Caki2 (cell line): ENCODE results near the gene NUBP1. TPM values are rescaled to one million over a fixed set of nuclear protein-coding genes. Genes with fewer than 3 reads are reported as not detected.
"Not testable (repeated sequence)": the region's sequence is repeated elsewhere in the genome, so short reads cannot be mapped to it uniquely, and the experiment has no call there.

Source experiments
- DNase-seq: peaks from one replicate; pipeline ENCODE4 v3.0.0-alpha.2; 2015; ENCODE audit warnings: low read depth
- in situ Hi-C: cut with HindIII; loops from 2 replicates; pipeline ENCODE4 v1.10.0; 2016; ENCODE audit warnings: low sequenced_read_pairs, low pct_unique_long_range_greater_than_20kb, mixed read lengths
- total RNA-seq: library from RNA; depleted of rRNA; stranded (reverse); fragments of >200 nt; shearing (Covaris generic); gene quantifications from 2 replicates; pipeline ENCODE4 v1.2.3, GENCODE V29; 2014; ENCODE audit warnings: low replicate concordance; rRNA removed

NUBP1 gene
- total RNA-seq = 35.2 and 57.7 TPM in 2 replicates

DNA sequence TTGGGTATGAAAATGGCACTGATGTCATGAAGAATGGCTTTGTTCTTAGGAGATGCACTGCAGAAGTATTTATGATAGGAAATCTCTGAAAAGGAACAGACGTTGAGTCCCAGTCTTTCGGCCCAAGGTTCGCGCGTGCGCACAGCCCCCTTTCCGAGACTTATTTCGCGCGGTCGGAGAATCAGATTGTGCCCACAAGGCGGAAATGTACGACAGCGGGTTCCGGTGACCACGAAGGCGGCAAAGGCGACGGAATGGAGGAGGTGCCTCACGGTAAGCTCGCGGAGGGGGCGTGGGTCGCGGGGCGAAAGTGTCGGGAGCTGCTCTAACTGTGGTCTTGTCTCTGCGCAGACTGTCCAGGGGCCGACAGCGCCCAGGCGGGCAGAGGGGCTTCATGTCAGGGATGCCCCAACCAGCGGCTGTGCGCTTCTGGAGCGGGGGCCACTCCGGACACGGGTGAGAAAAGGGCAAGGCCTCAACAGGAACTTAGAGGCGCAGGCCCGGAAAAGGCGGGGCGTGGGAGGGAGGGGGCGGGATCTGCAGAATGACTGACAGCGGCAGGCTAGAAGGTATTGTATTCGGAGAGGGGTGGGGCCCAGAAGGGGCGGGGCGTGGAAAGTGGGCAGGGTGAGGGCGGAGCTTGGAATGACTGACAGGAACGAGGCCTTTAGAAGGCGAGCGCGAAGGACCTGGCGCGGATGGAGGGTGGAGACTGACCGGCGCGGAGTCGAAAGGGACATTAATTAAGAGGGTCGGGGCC lies at the start of gene NUBP1:
NUBP1 (plus strand) TSS at position 233 of the 760 bp plus-strand sequence; CDS start at position 255, 22 bp downstream.
- peak; percentile 98 for DNase-seq
- in situ Hi-C loops = no loop called here

DNA sequence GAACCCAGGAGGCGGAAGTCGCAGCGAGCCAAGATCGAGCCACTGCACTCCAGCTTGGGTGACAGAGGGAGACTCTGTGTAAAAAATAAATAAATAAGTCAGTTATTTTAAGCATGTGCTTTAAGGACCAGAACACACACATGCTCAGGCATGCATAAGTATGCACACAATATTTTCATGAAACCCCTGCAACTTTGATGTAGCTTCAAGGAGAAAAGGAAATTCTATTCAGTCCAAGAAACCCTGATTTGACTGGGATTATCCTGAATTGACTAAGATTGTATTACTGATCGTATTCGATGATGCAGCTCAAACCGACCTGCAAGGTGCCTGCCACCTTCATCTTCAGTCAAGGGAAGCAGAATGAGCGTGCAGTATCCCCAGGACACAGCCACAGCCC lies 49.8 kb upstream of the NUBP1 start:
- in situ Hi-C loops = no loop called here
- no peak for DNase-seq

DNA sequence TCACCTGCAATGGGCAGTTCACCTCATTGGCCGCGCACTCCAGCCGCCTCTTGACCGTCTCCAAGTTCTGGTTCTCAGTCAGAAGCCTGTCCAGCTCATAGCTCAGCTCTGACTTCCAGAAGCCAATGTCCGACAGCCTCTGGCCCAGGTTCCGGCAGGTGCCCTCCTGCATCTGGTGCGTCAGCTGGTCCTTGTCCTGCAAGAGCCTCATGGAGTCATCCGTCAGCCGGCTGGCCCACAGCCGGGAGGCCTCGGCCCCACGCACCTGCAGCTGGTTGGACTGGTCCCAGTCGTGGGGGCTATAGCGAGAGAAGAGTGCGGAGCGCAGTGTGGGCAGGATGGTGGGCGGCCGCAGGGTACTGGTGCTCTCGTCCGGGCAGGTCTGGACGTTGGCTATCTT lies 49.3 kb upstream of the NUBP1 start:
- no peak for DNase-seq
- in situ Hi-C loops = no loop called here

DNA sequence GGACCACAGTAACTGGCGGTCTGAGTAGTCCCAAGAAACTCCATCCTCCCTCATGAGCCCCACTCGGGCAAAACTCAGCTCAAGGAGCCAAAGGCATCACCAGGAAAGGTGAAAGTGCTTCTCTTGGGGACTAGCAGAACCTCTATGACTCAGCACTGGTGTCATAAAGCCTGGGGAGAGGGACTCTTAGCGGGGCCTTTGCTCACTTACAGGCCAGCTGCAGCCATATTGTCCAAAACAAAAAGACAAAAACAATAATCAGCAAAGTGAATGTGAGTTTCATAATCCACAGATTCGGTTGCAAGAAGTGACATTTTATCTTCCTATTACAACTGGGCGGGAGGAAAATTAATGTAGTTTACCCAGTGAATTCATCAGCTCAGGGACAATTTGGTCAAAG lies 48.8 kb upstream of the NUBP1 start, which contains the start of gene TEKT5:
TEKT5 (minus strand) TSS at position 101 of the 400 bp plus-strand sequence; CDS start at position 44, 57 bp downstream.
- in situ Hi-C loops = no loop called here
- no peak for DNase-seq

DNA sequence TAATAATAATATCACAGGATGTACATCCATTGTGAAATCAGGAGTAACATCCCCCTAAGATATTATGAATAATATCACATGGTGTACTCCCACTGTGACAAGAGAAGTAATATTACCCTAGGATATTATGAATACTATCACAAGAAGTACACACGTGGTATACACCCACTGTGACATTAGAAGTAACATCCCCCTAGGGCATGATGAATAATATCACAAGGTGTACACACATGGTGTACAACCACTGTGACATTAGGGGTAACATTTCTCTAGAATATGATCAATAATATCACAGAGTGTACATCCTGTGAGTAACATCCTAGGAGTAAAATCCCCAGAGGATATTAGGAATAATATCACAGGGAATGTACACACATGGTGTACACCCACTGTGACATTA lies 43.9 kb upstream of the NUBP1 start:
- in situ Hi-C loops = no loop called here
- no peak for DNase-seq

DNA sequence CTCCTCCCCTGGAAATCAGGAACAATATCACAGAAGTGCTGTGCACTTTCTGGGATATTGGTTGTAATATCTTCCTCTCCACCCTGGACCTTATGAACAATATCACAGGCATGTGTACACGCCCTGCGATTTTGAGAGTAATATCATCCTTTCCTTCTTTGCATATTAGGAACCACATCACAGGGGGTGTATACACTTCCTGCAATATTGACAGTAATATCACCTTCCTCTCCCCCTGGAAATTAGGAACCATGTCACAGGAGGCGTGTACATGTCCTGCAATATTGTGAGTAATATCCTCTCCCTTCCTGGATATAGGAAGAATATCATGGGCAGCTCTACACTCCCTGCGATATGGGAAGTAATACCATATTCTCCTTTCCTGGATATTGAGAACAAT lies 34.7 kb upstream of the NUBP1 start:
- in situ Hi-C loops = no loop called here
- no peak for DNase-seq

DNA sequence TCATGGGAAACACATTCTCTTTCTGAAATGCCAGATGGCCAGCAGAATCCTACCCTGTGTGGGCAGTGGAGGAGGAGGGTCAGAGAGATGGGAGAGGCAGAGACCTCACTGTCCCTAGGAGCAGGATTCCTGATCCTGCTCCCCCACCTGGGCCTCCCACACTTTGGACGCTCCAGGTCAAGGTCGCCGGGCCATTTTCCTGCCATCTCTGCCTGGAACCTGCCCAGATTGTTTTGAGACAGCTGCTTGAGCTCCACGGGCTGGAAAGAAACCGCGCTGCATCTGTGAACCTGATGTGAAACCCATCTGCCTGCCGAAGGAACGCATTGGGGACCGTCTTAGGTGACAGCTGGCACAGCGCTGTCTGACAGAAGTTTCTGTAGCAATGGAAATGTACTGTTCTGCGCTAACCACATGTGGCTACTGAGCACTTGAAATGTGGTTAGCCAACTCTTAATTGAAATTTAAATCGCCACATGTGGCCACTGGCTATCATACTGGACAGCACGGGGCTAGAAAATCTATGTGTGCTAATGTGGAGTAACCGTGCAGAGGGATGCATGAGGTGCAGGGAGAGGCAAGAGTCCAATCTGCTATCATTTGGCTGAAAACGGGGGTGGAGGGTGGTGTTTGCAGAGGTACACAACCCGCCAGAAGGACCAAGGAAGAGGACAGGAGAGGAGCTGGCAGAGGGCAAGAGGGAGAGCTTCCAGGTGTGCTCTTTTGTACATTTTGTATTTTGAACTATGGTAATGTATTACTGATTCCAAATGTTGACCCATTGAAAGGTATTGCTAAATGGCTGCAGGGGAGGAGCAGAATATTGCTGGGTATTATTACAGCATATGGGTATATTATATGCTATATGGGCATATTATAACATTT lies 15.4 kb upstream of the NUBP1 start:
- in situ Hi-C loops = no loop called here
- DNase-seq = no peak

DNA sequence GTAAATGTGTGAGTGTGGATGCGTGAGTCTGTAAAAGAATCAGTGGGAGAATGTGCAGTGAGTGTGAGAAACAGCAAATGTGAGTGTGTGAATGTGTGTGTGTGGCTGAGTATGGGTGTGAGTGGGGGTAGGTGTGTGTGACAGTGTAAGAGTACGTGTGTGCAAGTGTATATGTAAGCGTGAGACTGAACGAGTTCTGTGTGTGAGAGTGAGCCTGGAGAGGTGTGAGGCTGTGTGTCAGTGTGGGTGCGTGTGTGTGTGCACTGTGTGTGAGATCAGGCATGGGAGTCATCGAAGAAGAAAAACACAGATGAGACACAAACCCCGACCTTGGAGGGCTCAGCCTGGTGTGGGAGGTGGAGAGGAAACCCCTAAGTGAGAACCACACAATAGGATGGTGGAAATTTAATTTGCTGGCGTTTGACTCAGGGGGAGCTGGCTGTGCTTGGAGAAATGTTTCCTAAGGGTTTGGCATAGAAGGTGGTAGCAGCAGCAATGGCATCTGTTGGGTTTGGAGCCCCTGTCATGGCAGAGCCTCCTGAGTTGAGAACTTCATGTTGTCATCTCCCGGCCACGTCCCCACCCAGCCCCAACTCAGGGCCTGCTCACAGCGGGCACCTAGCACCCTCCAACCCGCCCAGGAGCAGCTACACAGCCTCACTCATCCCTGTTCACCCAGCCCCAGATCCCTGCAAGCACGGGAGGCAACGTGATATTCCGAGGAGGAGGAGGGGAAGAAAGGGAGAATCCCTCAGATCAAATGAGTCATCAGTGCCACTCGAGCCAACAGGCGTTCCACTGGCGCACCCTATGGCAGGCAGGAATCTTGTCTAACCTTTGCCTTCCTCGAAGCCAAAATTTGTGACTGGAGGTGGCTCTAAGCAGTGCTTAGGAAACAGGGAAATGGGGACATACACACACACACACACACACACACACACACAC lies 14.3 kb upstream of the NUBP1 start:
- in situ Hi-C loops = no loop called here

DNA sequence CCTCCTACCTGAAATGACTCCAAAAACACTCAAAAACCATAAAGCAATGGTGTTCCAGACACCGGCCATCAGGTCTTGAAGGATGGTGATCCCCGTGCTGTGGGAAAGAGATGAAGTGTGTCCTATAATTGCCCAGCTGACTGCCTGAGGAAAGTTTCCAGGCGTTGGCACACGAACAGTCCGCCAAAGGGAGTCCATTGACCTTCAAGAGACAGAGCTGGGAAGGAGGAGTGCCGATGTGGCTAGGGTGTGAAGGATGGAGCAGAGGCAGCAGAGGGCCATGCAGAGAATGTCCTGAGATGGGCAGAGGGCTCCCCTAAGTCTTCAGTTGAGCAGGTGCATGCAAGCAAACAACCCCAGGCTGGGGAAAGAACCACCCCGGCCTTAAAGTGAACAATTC lies 11.9 kb upstream of the NUBP1 start:
- in situ Hi-C loops = no loop called here

More for the DNA sequence above, 14.3 kb upstream of the NUBP1 start:
- peak; percentile 80 for DNase-seq

DNA sequence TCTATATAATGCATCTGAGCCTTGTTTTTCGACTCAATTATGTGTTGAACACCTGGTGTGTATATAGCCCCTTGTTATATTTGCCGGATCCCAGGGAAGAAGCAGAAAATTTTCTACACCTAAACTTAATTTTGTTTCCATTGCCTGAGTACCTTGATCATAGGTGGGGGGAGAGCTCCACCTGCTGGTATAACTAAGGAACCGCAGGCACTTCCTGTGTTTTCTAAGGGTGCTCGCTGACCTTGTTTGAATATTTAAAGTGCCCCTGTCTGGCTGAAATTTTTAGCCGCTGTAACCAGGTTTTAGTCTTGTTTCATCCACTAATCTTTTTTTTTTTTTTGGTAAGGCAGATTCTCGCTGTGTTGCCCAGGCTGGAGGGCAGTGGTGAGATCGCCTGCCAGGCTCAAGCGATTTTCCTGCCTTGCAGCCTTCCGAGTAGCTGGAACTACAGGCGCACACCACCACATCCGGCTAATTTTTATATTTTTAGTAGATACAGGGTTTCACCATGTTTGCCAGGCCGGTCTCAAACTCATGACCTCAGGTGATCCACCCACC lies 6.5 kb upstream of the NUBP1 start:
- in situ Hi-C loops = no loop called here
- DNase-seq = peak; percentile 62

More for the DNA sequence above, 11.9 kb upstream of the NUBP1 start:
- no peak for DNase-seq

DNA sequence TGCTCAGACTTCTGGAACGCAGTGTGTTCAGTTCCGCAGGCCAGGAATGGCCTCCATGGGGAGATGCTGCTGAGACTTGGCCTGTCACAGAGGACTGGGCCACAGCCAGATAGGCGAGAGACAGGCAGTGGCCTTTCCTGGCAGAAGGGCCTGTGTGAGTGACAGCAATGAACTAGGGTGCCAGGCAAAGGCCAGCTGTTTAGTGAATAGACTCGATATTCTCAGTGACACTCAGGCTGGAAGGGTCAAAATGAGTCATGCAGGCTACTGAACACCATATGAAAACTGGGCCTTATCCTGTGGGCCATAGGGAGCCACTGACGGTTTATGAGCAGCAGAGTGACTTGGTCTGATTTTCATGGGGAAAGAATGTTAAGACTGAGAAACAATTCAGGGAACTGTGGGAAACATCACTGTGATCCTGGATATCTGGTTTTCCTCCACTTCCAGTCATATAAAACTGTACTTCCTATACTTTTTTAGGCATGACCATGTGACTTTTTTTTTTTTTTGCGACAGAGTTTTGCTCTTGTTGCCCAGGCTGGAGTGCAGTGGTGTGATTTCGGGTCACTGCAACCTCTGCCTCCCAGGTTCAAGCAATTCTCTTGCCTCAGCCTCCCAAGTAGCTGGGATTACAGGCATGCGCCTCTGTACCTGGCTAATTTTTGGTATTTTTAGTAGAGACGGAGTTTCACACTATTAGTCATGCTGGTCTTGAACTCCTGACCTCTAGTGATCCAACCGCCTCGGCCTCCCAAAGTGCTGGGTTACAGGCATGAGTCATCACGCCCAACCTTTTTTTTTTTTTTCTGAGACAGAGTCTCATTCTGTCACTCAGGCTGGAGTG lies 5.2 kb upstream of the NUBP1 start:
- in situ Hi-C loops = no loop called here
- DNase-seq = peak; percentile 77

DNA sequence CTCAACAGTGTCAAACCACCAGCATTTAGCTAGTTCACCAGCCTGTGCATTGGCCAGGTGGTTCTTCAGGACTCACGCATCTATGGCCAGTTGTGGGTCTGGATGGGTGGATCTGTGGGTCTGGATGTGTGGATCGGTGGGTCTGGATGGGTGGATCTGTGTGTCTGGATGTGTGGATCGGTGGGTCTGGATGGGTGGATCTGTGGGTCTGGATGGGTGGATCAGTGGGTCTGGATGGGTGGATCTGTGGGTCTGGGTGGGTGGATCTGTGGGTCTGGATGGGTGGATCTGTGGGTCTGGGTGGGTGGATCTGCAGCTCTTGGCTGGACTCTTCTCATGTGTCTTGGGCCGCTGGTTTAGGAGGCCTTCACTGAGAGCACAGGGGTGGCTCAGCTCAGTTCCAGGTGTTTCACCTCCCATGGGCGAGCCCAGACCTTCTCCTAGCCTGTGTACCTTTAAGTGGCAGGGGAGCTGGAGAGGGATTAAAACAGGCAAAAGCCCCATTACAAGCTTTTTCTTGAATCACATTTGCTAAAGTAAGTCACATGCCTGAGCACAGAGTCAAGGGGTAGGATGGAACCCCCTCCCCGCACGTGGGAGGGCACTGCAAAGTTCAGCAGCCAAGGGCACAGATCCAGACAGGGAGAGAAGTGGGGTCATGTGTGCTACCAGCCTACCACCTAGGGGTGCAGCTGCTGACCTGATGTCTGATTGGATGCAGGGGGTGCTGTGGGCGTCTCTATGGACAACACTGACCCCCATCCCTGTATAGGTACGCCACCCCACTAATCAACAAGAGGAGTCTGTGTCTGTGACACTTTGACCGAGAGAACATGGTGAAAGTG lies 3.4 kb upstream of the NUBP1 start:
- DNase-seq = no peak
- in situ Hi-C loops = no loop called here

DNA sequence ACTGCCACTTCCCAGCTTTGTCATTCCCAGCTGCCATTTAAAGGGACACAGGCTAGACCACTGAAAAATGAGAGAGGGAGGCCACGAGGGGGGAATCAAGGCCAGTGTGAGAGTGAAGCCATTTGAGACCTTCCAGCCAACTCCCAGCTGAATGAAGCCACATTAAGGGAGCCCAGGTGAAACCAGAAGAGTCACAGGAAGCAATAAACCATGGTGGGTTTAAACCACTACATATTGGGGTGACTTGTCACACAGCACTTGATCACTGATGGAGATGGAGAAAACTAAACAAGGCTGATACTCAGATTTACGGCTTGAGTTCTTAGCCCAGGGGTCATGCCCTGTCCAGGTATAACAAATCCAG lies 2.8 kb upstream of the NUBP1 start:
- in situ Hi-C loops = no loop called here
- no peak for DNase-seq

DNA sequence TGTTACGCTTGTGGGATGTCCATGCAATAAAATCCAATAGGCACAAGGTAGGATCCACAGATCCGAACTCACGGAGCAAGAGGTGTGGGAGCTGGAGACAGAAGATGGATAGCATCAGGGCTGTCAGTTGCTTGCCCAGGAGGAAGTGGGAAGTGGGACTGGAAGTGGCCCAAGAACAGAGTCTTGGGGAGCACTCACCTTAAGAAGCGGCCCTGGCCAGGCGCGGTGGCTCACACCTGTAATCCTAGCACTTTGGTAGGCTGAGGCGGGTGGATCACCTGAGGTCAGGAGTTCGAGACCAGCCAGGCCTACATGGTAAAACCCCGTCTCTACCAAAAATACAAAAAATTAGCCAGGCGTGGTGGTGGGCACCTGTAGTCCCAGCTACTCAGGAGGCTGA lies 2.4 kb upstream of the NUBP1 start:
- in situ Hi-C loops, DNase-seq: not testable (repeated sequence)

DNA sequence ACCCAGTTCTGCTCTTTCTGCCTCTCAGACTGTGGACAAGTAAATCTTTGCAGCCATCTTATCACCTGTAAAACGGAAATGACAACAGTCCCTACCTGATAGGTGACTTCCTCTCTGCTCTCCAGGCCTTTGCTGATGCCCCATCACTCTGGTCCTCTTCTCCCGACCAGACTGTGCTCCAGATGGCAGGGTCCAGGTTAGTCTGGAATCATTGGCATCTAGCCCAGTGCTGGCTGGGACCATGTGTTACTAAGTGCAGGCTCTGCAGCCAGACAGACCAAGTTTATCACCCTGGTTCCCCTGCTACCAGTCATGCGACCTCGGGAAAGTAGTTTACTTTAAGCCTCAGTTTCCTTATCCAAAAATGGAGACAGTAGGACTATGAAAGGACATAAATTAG lies 1.8 kb upstream of the NUBP1 start:
- in situ Hi-C loops = no loop called here
- DNase-seq = no peak

DNA sequence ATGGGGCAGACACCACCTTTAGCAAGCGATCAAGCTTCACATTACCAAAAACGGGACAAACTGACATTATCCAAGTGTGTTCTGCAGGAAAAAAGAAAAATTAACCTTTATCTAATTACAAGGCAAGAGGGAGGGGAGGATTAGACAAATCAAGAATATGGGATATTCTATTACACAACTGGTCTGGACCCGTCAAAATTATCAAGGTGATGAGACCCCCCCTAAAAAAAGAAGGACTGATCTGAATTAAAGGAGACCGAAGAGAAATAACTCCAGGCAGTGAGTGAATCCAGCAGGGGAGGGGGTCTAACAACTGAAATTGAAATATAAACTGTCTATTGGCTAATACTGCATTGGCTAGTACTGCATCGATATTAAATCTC lies 424 bp upstream of the NUBP1 start:
- in situ Hi-C loops = no loop called here
- no peak for DNase-seq
